Ishikawa (cell line): Measurements from ENCODE around the gene NTM.

Source experiments
- CEBPB ChIP-seq: IDR thresholded peaks from 2 replicates; pipeline ENCODE4 v1.6.1; 2012
- CREB1 ChIP-seq: IDR thresholded peaks from 2 replicates; pipeline ENCODE4 v1.6.1; 2012; ENCODE audit warnings: low read depth
- EGR1 ChIP-seq: IDR thresholded peaks from 2 replicates; pipeline ENCODE4 v1.6.1; 2012
- EP300 ChIP-seq: IDR thresholded peaks from 2 replicates; pipeline ENCODE4 v1.6.1; 2012; ENCODE audit warnings: borderline replicate concordance
- MAX ChIP-seq: IDR thresholded peaks from 2 replicates; pipeline ENCODE4 v1.6.1; 2012
- NFIC ChIP-seq: IDR thresholded peaks from 2 replicates; pipeline ENCODE4 v1.6.1; 2012
- RAD21 ChIP-seq: IDR thresholded peaks from 2 replicates; pipeline ENCODE4 v1.6.1; 2012; ENCODE audit warnings: low read depth
- REST ChIP-seq: IDR thresholded peaks from 2 replicates; pipeline ENCODE4 v1.6.1; 2012; ENCODE audit warnings: low read depth, mild to moderate bottlenecking
- TAF1 ChIP-seq: IDR thresholded peaks from 2 replicates; pipeline ENCODE4 v1.6.1; 2012; ENCODE audit warnings: low read depth, mild to moderate bottlenecking
- TCF12 ChIP-seq: IDR thresholded peaks from 2 replicates; pipeline ENCODE4 v1.6.1; 2012; ENCODE audit warnings: low read depth
- TEAD4 ChIP-seq: IDR thresholded peaks from 2 replicates; pipeline ENCODE4 v1.6.1; 2012
- USF1 ChIP-seq: IDR thresholded peaks from 2 replicates; pipeline ENCODE4 v1.6.1; 2012
- YY1 ChIP-seq: IDR thresholded peaks from 2 replicates; pipeline ENCODE4 v1.6.1; 2012; ENCODE audit warnings: low read depth
- ZBTB7A ChIP-seq: IDR thresholded peaks from 2 replicates; pipeline ENCODE4 v1.6.1; 2012; ENCODE audit warnings: low read depth

- TF ChIP-seq TEAD4, result no peak
- TF ChIP-seq EP300, result no peak
- TF ChIP-seq NFIC, result no peak
- no peak for TF ChIP-seq MAX
- TF ChIP-seq YY1, result no peak
- TF ChIP-seq REST, result no peak
- TF ChIP-seq ZBTB7A, result no peak
- no peak for TF ChIP-seq RAD21
- TF ChIP-seq EGR1, result no peak
- TF ChIP-seq CREB1, result no peak
- no peak for TF ChIP-seq USF1
- no peak for TF ChIP-seq TAF1
- TF ChIP-seq CEBPB, result no peak
- TF ChIP-seq TCF12, result no peak
Measured at GRCh38 chr11:132349811-132350733, 979.7 kb downstream of the NTM start.
